ENCODE measurements around the gene PSMG3.
"Not testable (repeated sequence)": the region's sequence is repeated elsewhere in the genome, so short reads cannot be mapped to it uniquely, and the experiment has no call there.

Gene PSMG3

DNA sequence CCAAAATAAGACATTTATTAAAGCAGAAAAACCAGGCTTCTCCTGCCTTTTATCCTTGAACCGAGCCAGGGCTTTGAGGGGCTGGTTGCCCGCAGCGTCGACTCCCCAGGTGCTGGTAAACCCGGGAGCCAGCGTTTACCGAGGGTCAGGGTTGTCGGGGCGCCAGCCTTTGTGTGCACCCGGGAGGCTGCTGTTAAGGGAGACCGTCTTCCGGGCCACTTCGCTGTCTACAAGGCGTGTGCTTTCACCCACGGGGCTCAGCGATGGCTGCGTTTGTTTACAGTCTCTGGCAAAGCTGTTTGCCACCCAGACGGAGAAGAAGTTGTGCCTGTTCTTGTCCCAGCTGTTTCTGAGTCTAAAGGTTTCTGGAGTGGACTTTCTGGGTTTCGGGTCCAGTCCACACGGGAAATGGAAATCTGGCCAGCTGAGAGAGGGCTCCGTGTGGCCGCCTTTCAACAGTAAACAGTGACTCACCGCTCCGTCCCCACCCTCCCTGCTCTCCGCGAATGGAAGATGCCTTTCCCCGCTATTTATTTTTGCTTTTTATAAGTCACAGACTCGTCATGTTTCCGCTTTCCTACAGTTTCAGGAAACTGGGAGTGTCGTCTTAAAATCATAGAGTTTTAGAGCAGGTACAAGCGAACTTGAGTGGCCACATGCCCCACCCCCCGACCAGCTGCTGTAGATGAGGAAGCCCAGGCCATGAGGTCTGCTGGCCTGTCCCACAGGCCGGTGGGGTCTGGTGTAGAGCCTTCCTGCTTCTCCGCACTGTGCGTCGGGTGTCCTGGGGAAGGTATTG, 37.2 kb downstream of the PSMG3 start:
- peak; percentile 57 for DNase-seq

- peak; percentile 60 for DNase-seq
These were observed 37.8 kb downstream of the PSMG3 start for GRCh38 chr7:1531979-1532455.

- peak; percentile 75 for DNase-seq
These were observed 38.4 kb downstream of the PSMG3 start for GRCh38 chr7:1531263-1531978.

- DNase-seq: no peak
These were observed 38.9 kb downstream of the PSMG3 start for GRCh38 chr7:1530946-1531262.

- DNase-seq: no peak
These were observed 40.3 kb downstream of the PSMG3 start for GRCh38 chr7:1529383-1530116.

DNA sequence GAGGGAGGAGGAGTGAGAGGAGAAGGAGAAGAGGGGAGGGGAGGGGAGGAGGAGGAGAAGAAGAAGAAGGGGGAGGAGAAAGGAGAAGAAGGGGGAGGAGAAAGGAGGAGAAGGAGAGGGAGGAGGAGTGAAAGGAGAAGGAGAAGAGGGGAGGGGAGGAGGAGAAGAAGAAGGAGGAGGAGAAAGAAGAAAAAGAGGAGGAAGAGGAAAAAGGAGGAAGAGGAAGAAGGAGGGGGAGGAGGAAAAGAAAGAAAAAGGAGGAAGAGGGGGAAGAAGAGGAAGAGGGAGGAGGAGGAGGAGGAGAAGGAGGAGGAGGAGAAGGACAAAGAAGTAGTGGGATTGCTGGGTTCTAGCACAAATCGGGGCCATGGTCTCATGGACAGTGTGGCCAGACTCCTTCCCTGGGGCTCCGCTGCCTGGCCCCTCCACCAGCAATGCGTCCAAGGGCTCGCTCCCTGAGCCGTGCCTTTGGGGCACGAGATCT, 43.5 kb downstream of the PSMG3 start:
- no peak for DNase-seq

- no peak for DNase-seq
These were observed 44.4 kb downstream of the PSMG3 start for GRCh38 chr7:1525409-1525808.

DNA sequence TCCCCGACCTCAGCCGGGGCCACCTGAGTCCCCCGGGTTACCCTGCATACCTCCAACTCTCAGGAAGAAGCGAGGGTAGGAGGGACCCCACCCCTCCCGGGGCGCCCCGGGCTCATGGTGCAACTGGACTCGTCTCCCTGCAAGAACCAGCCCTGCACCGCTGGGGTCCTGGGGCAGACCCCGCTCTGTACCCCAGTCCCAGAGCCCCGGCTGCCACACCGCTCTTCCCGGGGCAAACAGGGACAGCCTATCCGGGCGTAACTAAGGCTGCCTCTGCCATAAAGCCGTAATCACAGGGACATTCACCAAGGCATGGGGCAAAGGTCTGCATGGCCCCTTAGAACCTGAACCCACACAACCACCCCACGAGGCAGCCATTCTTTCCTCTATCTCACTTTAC, 46.0 kb downstream of the PSMG3 start:
- no peak for DNase-seq

DNA sequence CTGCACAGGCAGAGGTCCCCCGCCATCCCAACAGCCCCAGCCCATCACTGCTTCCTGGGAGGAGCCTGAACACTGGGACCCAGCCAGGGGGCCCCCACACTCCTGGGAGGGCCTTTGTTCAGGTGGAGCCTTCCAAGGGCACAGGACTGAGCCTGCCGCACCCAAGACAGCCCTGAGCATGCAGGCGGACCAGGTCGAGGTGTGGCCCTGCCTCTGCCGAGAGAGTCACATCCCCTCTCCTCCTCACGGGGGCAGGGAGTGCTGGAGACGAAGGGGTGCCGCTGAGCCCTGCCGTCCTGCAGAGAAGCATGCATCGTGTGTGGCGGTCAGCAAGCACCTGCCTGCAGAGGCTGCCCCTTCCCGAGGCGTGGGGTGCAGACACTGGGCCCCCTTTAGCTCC, 46.6 kb downstream of the PSMG3 start:
- no peak for DNase-seq

DNA sequence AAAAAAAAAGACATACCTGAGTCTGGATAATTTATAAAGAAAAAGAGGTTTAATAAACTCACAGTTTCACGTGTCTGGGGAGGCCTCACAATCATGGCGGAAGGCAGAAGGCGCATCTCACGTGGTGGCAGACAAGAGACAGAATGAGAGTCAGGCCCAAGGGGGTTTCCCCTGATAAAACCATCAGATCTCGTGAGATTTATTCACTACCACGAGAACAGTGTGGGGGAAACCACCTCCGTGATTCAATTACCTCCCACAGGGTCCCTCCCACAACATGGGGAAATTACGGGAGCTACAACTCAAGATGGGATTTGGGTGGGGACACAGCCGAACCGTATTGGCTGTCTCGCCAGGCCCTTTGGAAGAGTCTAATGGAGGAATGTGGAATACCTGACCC, 48.4 kb downstream of the PSMG3 start:
- no peak for DNase-seq

DNA sequence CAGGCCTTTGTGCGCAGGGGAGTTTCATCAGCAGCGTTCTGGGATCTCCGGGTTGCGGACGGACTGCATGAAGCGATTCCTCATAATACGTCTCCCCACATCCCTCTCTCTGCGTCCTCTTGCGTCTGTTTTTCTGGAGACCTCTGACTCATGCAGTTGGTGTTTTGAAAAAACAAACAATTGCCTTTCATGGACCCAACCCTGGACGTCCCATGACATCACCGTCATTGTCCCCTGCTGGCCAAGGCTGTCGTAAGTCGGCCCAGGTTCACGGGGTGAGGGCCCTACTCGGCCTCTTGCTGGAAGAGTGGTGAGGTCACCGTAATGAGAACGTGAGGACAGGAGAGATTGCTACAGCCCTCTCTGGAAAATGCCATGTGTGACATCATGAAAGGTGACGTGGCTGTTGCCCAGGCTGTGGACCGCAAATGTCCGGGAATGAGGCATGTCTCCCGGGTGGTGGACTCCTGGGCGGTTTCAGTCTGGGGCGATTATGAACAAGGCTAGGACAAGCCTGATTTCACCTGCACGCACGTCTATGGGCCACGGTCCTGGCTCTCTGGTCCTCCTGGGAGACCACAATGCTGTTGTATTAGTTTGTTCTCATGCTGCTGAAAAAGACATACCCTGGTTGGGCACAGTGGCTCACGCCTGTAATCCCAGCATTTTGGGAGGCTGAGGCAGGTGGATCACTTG, 49.1 kb downstream of the PSMG3 start:
- DNase-seq: no peak

DNA sequence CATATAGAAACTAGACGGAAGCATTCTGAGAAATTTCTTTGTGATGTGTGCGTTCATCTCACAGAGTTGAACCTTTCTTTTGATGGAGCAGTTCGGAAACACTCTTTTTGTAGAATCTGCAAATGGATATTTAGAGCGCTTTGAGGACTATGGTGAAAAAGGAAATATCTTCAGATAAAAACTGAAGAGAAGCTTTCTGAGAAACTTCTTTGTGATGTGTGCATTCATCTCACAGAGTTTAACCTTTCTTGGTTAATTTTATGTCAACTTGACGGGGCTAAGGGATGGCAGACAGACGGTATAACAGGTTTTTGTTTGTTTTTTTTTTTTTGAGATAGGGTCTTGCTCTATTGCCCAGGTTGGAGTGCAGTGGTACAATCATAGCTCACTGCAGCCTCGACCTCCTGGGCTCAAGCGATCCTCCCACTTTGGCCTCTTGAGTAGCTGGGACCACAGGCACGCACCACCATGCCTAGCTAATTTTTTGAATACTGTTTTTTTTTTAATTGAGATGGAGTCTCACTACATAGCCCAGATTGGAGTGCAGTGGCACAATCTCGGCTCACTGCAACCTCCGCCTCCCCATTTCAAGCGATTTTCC, 50.4 kb downstream of the PSMG3 start:
- DNase-seq: not testable (repeated sequence)
